CD8-positive, alpha-beta memory T cell (primary cell): ENCODE data around the gene ARHGAP26. TPM values are rescaled to one million over a fixed set of nuclear protein-coding genes. Genes with fewer than 3 reads are reported as not detected.
A peak's percentile ranks its signal among the peaks of the same experiment; 100 is the strongest.

Experiments used
- CTCF ChIA-PET: fragments of 350-600 bp; sonication (Branson Sonifier 250); formaldehyde crosslinking; loops from one replicate; lab custom pipeline; 2021; ENCODE audit warnings: antibody characterized with exemption; lab: Charles Lee
- POLR2A ChIA-PET: fragments of 350-600 bp; sonication (Branson Sonifier 250); formaldehyde crosslinking; loops from one replicate; lab custom pipeline; 2021; ENCODE audit warnings: antibody characterized with exemption; lab: Charles Lee
- DNase-seq, 5 donors: peaks; one replicate each; pipeline versions ENCODE4 v3.0.0 to v3.0.0-alpha.2; 2020 to 2022; ENCODE audit warnings: mixed read lengths in 1 of 5
- H3K27ac ChIP-seq: one replicate; pipeline ENCODE4 v1.7.0; 2013; ENCODE audit warnings: low read depth, mild to moderate bottlenecking, low read length, moderate library complexity
- H3K27me3 ChIP-seq: 2 replicates; pipeline ENCODE4 v1.7.0; 2013; ENCODE audit warnings: low read length, mild to moderate bottlenecking; ENCODE audit not compliant: insufficient read depth, poor library complexity, severe bottlenecking
- H3K36me3 ChIP-seq: 2 replicates; pipeline ENCODE4 v1.7.0; 2013; ENCODE audit warnings: mild to moderate bottlenecking, low read length, moderate library complexity; ENCODE audit not compliant: insufficient read depth
- H3K4me1 ChIP-seq: 2 replicates; pipeline ENCODE4 v1.7.0; 2013; ENCODE audit warnings: mild to moderate bottlenecking, low read length, moderate library complexity; ENCODE audit not compliant: insufficient read depth
- H3K4me3 ChIP-seq: 2 replicates; pipeline ENCODE4 v1.7.0; 2013; ENCODE audit warnings: mild to moderate bottlenecking, low read length
- H3K9me3 ChIP-seq: 2 replicates; pipeline ENCODE4 v1.7.0; 2013; ENCODE audit warnings: mild to moderate bottlenecking, low read length
- H3K27ac Mint-ChIP-seq, 8 donors: one replicate each; pipeline ENCODE4 v1.8.0; 2020 to 2021; ENCODE audit warnings: mixed read lengths in 8 of 8, mild to moderate bottlenecking in 6 of 8, inconsistent platforms in 3 of 8, moderate library complexity in 3 of 8
- H3K27me3 Mint-ChIP-seq, 2 donors: one replicate each; pipeline ENCODE4 v1.8.0; 2020 to 2021; ENCODE audit warnings: mixed read lengths in 2 of 2, mild to moderate bottlenecking in 1 of 2, moderate library complexity in 1 of 2
- H3K36me3 Mint-ChIP-seq, 3 donors: one replicate each; pipeline ENCODE4 v1.8.0; 2020 to 2021; ENCODE audit warnings: mixed read lengths in 3 of 3, inconsistent platforms in 1 of 3, mild to moderate bottlenecking in 1 of 3
- H3K4me1 Mint-ChIP-seq, 3 donors: one replicate each; pipeline ENCODE4 v1.8.0; 2020 to 2021; ENCODE audit warnings: mixed read lengths in 3 of 3, inconsistent platforms in 1 of 3, mild to moderate bottlenecking in 1 of 3
- H3K4me3 Mint-ChIP-seq, 7 donors: one replicate each; pipeline ENCODE4 v1.8.0; 2020 to 2021; ENCODE audit warnings: mixed read lengths in 7 of 7, mild to moderate bottlenecking in 6 of 7, moderate library complexity in 4 of 7, inconsistent platforms in 2 of 7
- H3K9me3 Mint-ChIP-seq, 5 donors: one replicate each; pipeline ENCODE4 v1.8.0; 2020 to 2022; ENCODE audit warnings: mixed read lengths in 5 of 5, mild to moderate bottlenecking in 3 of 5, moderate library complexity in 2 of 5, inconsistent platforms in 1 of 5
- polyA plus RNA-seq: library from polyadenylated mRNA; unstranded; fragments of 300-500 nt; fragmentation: Illumina TruSeq; gene quantifications from one replicate; pipeline ENCODE4 v1.2.3, GENCODE V29; 2021
- total RNA-seq, 2 experiments: library from RNA; stranded (reverse); gene quantifications; one replicate each; pipeline ENCODE4 v1.2.3, GENCODE V29; 2021

ARHGAP26 gene
- total and polyA plus RNA-seq, 3 experiments from 2014 or later: 16.7 to 37.1 (median 19.7) TPM

DNA sequence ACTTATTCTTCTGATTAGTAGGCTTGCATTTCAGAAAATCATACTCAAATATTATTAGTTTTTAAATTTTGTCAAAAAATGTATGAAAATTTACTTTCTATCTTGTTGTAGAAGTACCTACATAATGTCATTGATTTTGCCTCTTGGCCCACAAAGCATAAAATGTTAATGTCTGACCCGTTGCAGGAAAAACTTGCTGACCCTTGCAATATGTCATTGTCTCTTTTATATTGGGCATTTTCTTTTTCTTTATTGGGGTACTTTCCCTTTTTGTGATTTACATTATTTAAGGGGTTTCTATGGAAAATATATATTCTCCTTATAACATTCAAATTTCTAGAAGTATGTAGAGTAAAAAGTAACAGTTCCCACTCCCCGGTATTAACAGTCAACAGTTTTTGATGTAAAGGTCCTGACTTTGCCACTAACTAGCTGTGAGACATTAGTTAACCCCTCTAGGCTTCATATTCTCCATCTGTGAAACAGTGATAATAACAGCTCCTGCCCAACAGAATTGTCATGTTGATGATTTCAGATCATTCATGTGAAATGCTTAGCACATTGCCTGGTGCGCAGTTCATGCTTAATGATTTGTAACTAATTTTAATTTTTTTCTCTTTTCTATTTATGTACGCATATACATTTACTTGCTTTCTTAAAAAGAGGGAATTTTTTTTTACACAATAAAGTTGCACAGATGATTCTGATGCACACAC, 243.2 kb downstream of the ARHGAP26 start:
- no peak overlapping the region for H3K27ac ChIP-seq
- H3K4me1 ChIP-seq: peaks cover 14% of the 10 kb centered on the region
- H3K27me3 ChIP-seq: no peaks in the 10 kb centered on the region
- H3K9me3 ChIP-seq: no peaks in the 10 kb centered on the region
- H3K27ac Mint-ChIP-seq: peak overlapping the region in 4 of 8 donors; percentile 29 to 96 (median 74)
- H3K36me3 ChIP-seq: no peaks in the 10 kb centered on the region
- no peak overlapping the region for H3K4me3 ChIP-seq
- ChIA-PET CTCF (interaction anchor here (0.6 to 1.7 kb wide), 3 partner anchors 11 to 49 kb away, joined by 3 to 4 read pairs (median 3); no protein-coding TSS in a partner anchor), POLR2A (no interaction called here)
- peaks cover 24 to 43% (median 27%) of the 10 kb centered on the region in 3 donors for H3K4me1 Mint-ChIP-seq
- DNase-seq: no peak
- H3K4me3 Mint-ChIP-seq: no peak overlapping the region
- peaks cover 13 to 47% (median 26%) of the 10 kb centered on the region in 3 donors for H3K36me3 Mint-ChIP-seq
- peaks cover 0 to 3% of the 10 kb centered on the region in 2 donors for H3K27me3 Mint-ChIP-seq
- no peaks in the 10 kb centered on the region for H3K9me3 Mint-ChIP-seq

DNA sequence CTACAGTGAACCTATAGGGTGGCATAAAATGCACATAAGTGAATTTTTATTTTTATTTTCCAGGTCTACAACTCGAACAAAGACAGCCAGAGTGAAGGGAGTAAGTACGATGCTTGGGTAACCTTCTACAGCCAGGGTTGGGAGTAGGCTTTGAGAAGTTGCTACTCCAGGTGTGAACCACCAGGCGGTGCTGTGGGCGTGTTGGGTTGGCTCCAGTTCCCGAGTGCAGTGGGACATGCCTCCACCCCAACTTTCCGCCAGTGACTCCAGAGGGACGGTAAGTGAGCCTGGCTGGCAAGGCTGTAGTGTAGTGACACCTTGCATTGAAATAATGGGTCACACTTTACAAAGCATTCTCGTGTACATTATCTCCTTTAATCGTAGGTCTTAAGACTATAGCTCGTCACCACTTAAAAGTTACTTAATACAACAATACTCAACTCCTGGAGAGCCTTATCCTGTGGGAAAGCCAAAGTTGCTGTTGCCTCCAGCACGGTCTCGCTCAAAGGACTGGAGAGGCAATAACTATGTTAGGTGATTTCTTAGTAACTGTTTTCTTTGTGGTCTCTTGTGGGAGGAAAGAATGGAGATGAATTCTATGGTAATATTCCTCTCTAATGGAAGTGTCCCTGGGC, 244.0 kb downstream of the ARHGAP26 start:
- H3K9me3 ChIP-seq: no peaks in the 10 kb centered on the region
- peaks cover 22 to 40% (median 23%) of the 10 kb centered on the region in 3 donors for H3K4me1 Mint-ChIP-seq
- CTCF ChIA-PET: interaction anchor here (1.0 to 1.7 kb wide), 2 partner anchors 10 to 12 kb away, joined by 3 read pairs; no protein-coding TSS in a partner anchor

DNA sequence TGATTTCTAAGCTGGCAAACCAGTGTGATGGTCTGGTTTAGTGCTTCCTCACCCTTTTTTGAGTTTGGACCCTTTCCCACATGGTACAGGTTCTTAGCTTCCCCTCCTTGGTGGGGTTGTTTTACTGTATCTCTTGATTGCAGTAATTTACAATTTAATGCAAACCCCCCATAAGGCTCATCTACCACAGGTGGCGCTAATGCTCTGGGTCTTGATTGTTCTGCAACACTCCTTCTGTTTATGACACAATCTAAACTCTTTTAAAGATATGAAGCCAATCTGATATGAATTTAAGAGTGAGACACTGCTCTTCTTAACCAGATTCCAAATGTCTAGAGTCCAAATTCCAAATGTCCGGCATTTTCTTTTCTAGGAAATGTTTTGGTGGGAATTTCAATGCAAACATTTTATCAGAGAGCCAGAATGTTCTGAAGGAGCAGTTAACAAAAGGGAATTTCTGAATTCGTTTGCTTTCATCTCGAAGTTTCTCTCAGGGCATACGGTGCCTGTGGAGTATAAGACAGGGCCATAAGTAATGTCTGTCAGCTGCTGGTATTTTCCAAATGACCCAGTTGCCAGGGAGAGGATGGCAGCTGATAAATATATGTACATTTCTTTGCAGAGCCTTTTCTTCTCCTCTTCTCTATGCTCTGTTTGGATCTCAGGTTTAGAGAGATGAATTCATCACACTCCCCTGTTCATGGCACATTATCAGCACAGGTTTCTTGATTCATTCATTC, 246.8 kb downstream of the ARHGAP26 start:
- peak in 3 of 5 donors; percentile 10 to 61 (median 11) for DNase-seq
- Histone ChIP-seq H3K9me3 (no peaks in the 10 kb centered on the region), H3K36me3 (no peaks in the 10 kb centered on the region), H3K27me3 (no peaks in the 10 kb centered on the region), H3K4me1 (no peaks in the 10 kb centered on the region), H3K4me3 (no peak overlapping the region), H3K27ac (no peak overlapping the region)
- Mint-ChIP-seq H3K4me1 (peaks cover 20 to 27% (median 27%) of the 10 kb centered on the region in 3 donors), H3K27ac (peak overlapping the region in 7 of 8 donors; percentile 2 to 91 (median 47)), H3K36me3 (peaks cover 23 to 69% (median 29%) of the 10 kb centered on the region in 3 donors), H3K27me3 (no peaks in the 10 kb centered on the region), H3K4me3 (no peak overlapping the region), H3K9me3 (no peaks in the 10 kb centered on the region)
- POLR2A ChIA-PET: interaction anchor here (0.6 kb wide), 1 partner anchor 15 kb away, joined by 3 read pairs; no protein-coding TSS in a partner anchor
- CTCF ChIA-PET: interaction anchor here (0.9 kb wide), 1 partner anchor 808 kb away, joined by 3 read pairs; no protein-coding TSS in a partner anchor

More for the DNA sequence above, 244.0 kb downstream of the ARHGAP26 start:
- no peaks in the 10 kb centered on the region for H3K27me3 ChIP-seq
- Mint-ChIP-seq H3K27me3 (peaks cover 0 to 1% of the 10 kb centered on the region in 2 donors), H3K4me3 (no peak overlapping the region), H3K9me3 (no peaks in the 10 kb centered on the region), H3K27ac (peak overlapping the region in 6 of 8 donors; percentile 29 to 96 (median 74)), H3K36me3 (peaks cover 15 to 53% (median 29%) of the 10 kb centered on the region in 3 donors)
- no peak overlapping the region for H3K4me3 ChIP-seq
- peaks cover 7% of the 10 kb centered on the region for H3K4me1 ChIP-seq
- DNase-seq: peak in 1 of 5 donors; percentile 53
- no peaks in the 10 kb centered on the region for H3K36me3 ChIP-seq
- POLR2A ChIA-PET: interaction anchor here (0.6 kb wide), 1 partner anchor 64 kb away, joined by 4 read pairs; no protein-coding TSS in a partner anchor
- H3K27ac ChIP-seq: no peak overlapping the region

DNA sequence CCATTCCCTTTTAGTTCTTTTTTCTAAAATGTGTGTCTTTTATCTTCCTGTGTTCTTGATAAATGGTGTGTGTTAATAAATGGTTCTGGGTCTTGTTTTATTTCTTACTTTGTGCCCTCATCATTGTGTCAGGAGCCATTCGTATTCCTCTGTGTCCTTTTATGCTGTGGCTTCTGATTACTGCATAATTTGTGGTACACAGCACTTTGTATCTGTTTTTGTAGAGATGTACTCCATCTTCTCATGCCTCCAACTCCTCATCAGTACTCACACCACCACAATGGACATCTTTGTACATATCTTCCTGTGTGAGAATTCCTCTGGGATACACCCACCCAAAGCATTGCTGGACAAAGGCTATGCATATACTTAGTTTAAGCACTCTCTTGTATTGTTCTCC, 247.4 kb downstream of the ARHGAP26 start:
- Histone ChIP-seq H3K27me3 (no peaks in the 10 kb centered on the region), H3K9me3 (no peaks in the 10 kb centered on the region), H3K36me3 (no peaks in the 10 kb centered on the region), H3K4me3 (no peak overlapping the region), H3K4me1 (no peaks in the 10 kb centered on the region), H3K27ac (no peak overlapping the region)
- Mint-ChIP-seq H3K9me3 (no peaks in the 10 kb centered on the region), H3K4me1 (peaks cover 20 to 30% (median 29%) of the 10 kb centered on the region in 3 donors), H3K27me3 (no peaks in the 10 kb centered on the region), H3K27ac (peak overlapping the region in 5 of 8 donors; percentile 2 to 74 (median 35)), H3K36me3 (peaks cover 23 to 69% (median 29%) of the 10 kb centered on the region in 3 donors), H3K4me3 (no peak overlapping the region)
- ChIA-PET POLR2A (no interaction called here), CTCF (no interaction called here)
- no peak for DNase-seq

DNA sequence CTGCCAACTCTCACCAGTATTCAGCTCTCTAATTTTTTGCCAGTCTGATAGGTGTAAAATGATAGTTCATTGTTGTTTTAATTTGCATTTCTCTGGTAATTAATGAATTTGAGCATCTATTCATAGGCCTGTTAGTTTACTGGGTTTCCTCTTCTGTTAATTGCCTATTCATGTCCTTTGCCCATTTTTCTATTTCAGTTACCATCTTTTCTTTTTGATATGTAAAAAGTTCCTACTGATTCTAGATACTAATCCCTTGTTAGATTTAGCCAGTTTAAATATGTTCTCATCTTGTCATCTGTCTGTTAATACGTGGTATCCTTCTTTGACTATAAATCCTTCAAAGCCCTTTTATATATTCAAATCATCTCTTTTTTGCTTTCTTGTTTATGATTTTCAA, 247.8 kb downstream of the ARHGAP26 start:
- Histone ChIP-seq H3K27ac (no peak overlapping the region), H3K36me3 (no peaks in the 10 kb centered on the region), H3K9me3 (no peaks in the 10 kb centered on the region), H3K4me3 (no peak overlapping the region), H3K27me3 (no peaks in the 10 kb centered on the region), H3K4me1 (no peaks in the 10 kb centered on the region)
- Mint-ChIP-seq H3K9me3 (no peaks in the 10 kb centered on the region), H3K36me3 (peaks cover 23 to 69% (median 29%) of the 10 kb centered on the region in 3 donors), H3K4me3 (no peak overlapping the region), H3K27ac (peak overlapping the region in 7 of 8 donors; percentile 31 to 74 (median 35)), H3K27me3 (no peaks in the 10 kb centered on the region), H3K4me1 (peaks cover 23 to 34% (median 33%) of the 10 kb centered on the region in 3 donors)
- no peak for DNase-seq
- CTCF ChIA-PET: no interaction called here
- POLR2A ChIA-PET: interaction anchor here (1.1 kb wide), 1 partner anchor 15 kb away, joined by 3 read pairs; no protein-coding TSS in a partner anchor

DNA sequence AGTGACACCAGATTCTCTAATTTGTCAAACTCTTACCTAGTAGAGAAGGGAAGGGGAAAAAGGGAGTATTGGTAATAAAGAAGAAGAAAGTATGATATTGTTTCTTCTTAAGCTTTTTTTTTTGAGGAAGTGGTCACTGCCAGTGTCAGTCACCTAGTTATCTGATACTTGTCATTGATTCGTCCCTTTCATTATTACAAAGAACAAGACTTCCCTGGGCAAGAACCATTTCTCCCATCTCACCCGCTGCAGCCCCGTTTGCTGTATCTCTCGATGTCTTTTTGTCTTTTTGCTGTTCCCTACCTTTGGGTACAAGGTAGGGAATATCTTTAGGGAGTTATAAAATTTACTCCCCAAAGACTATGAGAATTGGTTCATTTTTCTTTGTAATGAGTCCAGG, 249.0 kb downstream of the ARHGAP26 start:
- no peak for DNase-seq
- Histone ChIP-seq H3K27me3 (no peaks in the 10 kb centered on the region), H3K4me1 (peaks cover 9% of the 10 kb centered on the region), H3K27ac (no peak overlapping the region), H3K9me3 (no peaks in the 10 kb centered on the region), H3K36me3 (no peaks in the 10 kb centered on the region), H3K4me3 (no peak overlapping the region)
- ChIA-PET POLR2A (interaction anchor here (1.1 kb wide), 1 partner anchor 16 kb away, joined by 3 read pairs; no protein-coding TSS in a partner anchor), CTCF (interaction anchor here (1.2 to 1.5 kb wide), 2 partner anchors 10 to 16 kb away, joined by 3 to 5 read pairs; no protein-coding TSS in a partner anchor)
- Mint-ChIP-seq H3K27ac (peak overlapping the region in 6 of 8 donors; percentile 36 to 77 (median 60)), H3K36me3 (peaks cover 19 to 61% (median 19%) of the 10 kb centered on the region in 3 donors), H3K4me3 (no peak overlapping the region), H3K27me3 (no peaks in the 10 kb centered on the region), H3K9me3 (no peaks in the 10 kb centered on the region), H3K4me1 (peaks cover 34 to 46% (median 45%) of the 10 kb centered on the region in 3 donors)
